SH-SY5Y (cell line): ENCODE data around the gene TMEM107.

Experiments
- GATA2 ChIP-seq: IDR thresholded peaks from 2 replicates; pipeline ENCODE4 v1.6.1; 2011; ENCODE audit warnings: mild to moderate bottlenecking, low read depth, low read length
- GATA3 ChIP-seq: IDR thresholded peaks from 2 replicates; pipeline ENCODE4 v1.6.1; 2011; ENCODE audit warnings: low read depth, mild to moderate bottlenecking, low read length, moderate library complexity

- TF ChIP-seq GATA3 (no peak), GATA2 (no peak)
Measured at GRCh38 chr17:8222630-8223355, 46.6 kb upstream of the TMEM107 start.
